Right kidney (tissue), 9 donors: ENCODE data around the gene SSX2B.
"Not testable (repeated sequence)": the region's sequence is repeated elsewhere in the genome, so short reads cannot be mapped to it uniquely, and the experiment has no call there.

Experiments
- DNase-seq: peaks from one replicate; pipeline ENCODE4 v3.0.0-alpha.2; 2016
- long read RNA-seq, 8 donors: transcript quantifications; one replicate each; lab custom pipeline, GENCODE V29; 2026

Gene SSX2B
- long read RNA-seq, donor 1, result 0 reads
- long read RNA-seq, donor 2, result 0 reads
- long read RNA-seq, donor 3, result 0 reads
- long read RNA-seq, donor 4, result 0 reads
- long read RNA-seq, donor 5, result 0 reads
- long read RNA-seq, donor 6, result 0 reads
- long read RNA-seq, donor 7, result 0 reads
- long read RNA-seq, donor 8, result 0 reads

- not testable (repeated sequence) for DNase-seq
These were observed at the start of gene SSX2B for GRCh38 chrX:52750952-52751351. SSX2B (plus strand) TSS chrX:52751252; CDS start chrX:52752681, 1,429 bp downstream.

GRCh38 chrX:52707078-52707477 lies 44.0 kb upstream of the SSX2B start, which contains the start of gene SSX2:
SSX2 (minus strand) TSS chrX:52707178; CDS start chrX:52705749, 1,429 bp downstream.
- not testable (repeated sequence) for DNase-seq

GRCh38 chrX:52765983-52766382 lies 14.9 kb downstream of the SSX2B start:
- DNase-seq, result not testable (repeated sequence)

- not testable (repeated sequence) for DNase-seq
These were observed 22.5 kb downstream of the SSX2B start for GRCh38 chrX:52773504-52773903.

- not testable (repeated sequence) for DNase-seq
These were observed 46.3 kb downstream of the SSX2B start, which contains the start of gene SPANXN5 for GRCh38 chrX:52797327-52797726. SPANXN5 (minus strand) TSS chrX:52797427; CDS start chrX:52797348, 79 bp downstream.

GRCh38 chrX:52804876-52805275 lies 53.8 kb downstream of the SSX2B start:
- DNase-seq, result not testable (repeated sequence)
